HG03066 (cell line): ENCODE results near the gene PSAPL1.

Source experiments
- ATAC-seq: cut with Tn5 transposase; IDR thresholded peaks from one replicate; pipeline ENCODE4 v1.9.1; 2021; ENCODE audit warnings: low read depth; ENCODE audit not compliant: unreplicated experiment

Gene PSAPL1

GRCh38 chr4:7384929-7385890, 49.5 kb downstream of the PSAPL1 start:
- ATAC-seq = no peak

DNA sequence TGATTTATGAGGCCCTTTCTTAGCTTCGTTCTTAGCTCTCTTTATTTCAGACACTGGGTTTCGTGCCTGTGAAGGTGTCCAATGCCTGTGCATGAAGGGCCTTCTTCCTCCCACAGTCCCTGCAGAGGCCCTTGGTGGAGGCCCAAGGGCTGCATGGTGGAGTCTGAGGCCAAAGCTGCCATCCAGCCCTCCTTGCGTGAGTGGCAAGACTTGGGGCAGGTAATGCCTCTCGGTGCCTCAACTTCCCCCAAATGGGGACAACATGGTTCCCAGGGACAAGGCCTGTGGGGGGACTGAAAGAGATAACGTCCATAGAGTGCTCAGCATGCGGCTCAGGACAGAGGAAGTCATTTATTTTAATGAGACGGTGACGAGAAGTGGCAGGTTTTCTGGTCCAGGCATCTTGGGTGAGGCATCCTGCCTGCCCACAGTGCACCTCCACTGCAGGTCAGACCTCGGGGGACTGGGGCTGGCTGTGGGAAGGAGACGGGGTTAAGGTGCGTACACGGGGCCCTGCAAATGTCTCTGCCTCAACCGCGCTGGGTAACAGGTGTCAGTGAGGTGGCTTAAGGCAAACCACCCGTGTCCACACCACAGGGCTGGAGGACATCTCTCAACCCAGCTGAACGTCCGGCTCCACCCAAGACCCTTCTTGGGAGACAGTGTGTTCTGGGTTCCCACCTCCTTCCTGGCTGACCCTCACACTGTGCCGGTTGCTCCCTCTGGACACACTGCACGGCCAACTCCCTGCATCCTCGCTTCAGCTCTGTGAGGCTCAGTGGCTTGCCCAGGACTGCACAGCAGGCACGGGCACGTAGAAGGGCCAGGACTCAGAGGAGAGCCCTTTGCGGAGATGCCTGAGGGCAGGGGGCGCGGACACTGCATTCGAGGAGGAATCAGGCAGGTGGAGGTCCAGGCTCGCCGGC, 50.5 kb downstream of the PSAPL1 start:
- ATAC-seq = no peak

GRCh38 chr4:7383266-7383665, 51.5 kb downstream of the PSAPL1 start:
- ATAC-seq = no peak

- ATAC-seq = no peak
These were observed 52.1 kb downstream of the PSAPL1 start for GRCh38 chr4:7382634-7383014.

DNA sequence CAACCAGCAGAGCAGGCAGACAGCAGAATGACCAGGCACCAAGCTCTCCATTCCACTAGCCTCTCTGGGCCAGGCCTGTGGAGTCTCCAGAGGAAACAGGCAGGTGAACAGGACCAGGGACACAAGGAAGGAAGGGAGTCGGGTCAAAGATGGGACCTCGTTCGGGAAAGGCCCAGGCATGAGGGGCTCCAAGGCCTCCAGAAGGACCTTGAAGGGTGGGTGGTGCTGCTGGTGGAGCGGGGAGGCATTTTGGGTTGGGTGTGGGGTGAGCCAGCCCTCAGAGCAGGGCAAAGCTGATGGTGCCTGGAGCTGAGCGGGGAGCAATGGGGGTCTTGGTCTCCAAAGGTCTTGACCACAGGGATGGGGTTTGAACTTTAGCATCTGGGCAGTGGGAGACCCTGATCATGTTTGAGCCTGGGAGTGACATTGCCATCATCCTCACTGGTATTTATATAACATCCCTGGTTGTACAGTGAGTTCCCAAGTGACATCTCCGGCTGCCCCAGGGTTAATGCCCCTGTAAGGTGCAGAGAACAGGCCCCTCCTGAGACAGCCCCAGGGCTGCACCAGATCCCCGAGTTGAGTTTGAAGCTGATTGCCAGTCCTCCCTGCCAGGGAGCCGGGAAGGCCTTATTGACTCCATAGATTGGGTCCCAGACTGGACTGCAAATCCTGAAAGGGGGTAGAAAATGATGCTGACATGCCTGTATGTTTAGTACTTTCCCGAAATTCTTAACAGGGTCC, 52.7 kb downstream of the PSAPL1 start:
- ATAC-seq = no peak

DNA sequence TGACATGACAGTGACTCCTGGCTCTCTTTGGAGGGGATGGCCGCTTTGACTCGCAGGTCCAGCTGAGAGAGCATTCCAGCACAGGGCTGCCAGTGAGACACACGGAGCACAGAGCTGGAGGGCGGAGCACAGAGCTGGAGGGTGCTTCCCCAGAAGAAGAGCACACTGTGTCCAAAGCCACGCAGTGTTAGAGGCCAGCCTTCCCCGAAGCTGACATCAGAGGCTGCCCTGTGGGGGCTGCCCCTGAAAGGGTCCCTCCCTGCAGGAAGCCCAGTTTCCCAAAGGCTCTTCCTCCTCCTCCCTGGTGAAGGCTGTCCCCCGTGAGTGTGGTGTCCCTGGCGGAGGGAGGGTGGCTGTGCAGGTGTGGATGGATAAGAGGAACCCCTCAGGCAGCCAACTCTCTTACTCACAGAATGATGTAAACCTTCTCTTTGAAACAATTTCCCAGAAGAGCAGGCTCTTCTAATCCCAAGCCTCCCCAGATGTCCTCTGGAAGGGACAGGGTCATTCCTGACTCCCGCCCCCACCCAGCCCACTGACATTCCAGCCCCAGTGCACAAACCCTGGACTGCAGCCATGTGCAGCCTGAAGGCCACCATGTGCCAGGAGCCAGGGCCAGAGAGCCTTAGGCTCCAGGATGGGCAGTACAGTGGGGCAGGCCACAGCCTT, 53.4 kb downstream of the PSAPL1 start:
- ATAC-seq = no peak
